ENCODE data around the gene GREB1L.

GRCh38 chr18:21456428-21457178 lies 214.6 kb downstream of the GREB1L start:
- TF ChIP-seq CTCF (optimal IDR thresholded peaks at IDR 0.05 in 1 of 3, IDR thresholded peaks at IDR 0.05 in 1 of 3, conservative IDR thresholded peaks at IDR 0.05 in 1 of 3; ENCODE audit: extremely low read depth in 1 of 3, insufficient read depth in 2 of 3, low read length in 3 of 3) (no peak), EZH2 (IDR thresholded peaks at IDR 0.05; ENCODE audit: low read length) (no peak)

Data from keratinocyte (primary cell).